Retinal pigment epithelial cell (primary cell): ENCODE results near the gene PRLHR.

Source experiments
- DNase-seq: peaks from one replicate; pipeline ENCODE4 v3.0.0-alpha.2; 2010; ENCODE audit warnings: low read depth
- H3K4me3 ChIP-seq: 2 replicates; pipeline ENCODE4 v1.5.1; 2011; ENCODE audit warnings: mild to moderate bottlenecking, low read length, control low read depth, moderate library complexity
- CTCF ChIP-seq: conservative IDR thresholded peaks from 2 replicates; pipeline ENCODE4 v1.5.1; 2011; ENCODE audit warnings: low read depth, low read length, control low read depth, inconsistent platforms

PRLHR gene

GRCh38 chr10:118565301-118566075 lies 30.0 kb downstream of the PRLHR start:
- no peak for DNase-seq
- no peak overlapping the region for H3K4me3 ChIP-seq
- no peak for TF ChIP-seq CTCF

DNA sequence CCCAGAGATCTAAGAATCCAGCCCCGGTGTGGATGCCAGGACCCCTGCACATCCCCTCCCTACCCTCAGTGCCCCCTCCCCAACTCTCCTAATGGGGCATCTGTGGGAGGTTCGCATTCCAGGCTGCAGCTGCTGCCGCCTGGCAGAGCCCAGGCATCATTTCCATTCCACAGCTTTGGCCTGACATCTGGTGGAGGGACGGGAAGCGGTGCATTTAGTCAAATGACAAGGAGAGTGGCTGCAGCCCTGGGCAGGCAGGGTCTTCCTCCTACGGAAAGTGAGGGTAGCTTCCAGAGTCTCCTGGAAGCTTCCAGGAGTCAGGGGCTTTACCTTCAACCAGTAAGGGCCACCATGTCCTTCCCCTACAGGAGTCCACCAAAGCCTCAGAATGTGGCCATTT lies 30.8 kb downstream of the PRLHR start:
- H3K4me3 ChIP-seq = no peak overlapping the region
- DNase-seq = no peak
- no peak for TF ChIP-seq CTCF

DNA sequence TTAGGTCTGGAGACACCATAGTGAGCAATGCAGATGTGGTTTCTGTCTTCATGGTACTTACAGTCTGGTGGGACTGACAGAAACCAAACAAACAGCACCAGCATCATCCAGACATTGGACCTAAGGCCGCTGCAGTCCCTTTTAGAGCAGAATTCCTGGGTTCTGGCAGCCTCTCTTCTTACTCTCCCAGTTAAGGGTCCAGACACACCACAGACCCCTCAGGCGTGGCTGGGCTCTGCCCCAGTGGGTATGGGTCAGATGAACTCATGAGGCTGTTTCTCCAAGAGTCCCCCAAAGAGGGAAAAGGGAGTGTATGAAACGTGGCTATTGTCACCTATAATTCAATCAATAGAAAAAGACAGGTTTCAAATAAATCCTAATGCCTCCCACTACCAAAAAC lies 31.3 kb downstream of the PRLHR start:
- DNase-seq = no peak
- no peak for TF ChIP-seq CTCF
- no peak overlapping the region for H3K4me3 ChIP-seq

DNA sequence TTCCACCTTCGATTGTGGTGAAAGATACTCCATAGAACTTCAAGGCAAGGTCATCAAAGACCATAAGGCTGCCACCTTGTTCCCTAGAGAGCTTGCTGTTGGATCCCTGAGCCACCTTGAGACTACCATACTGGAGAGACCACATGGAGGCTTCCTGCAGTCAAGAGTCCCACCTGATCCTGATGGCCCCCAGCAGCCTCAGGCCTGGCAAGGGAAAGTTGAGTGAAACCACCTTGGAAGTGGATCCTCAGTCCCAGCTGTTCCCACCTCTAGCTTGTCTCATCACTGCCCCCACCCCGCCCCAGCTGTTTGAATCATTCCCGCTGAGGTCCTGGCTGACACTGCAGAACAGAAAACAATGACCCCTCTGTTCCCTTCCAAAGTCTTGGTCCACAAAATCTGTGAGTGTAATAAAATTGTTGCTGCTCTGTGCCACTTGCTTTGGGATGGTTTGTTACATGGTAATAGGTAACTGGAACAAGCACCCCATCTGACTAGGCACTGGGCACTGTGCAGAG lies 32.0 kb downstream of the PRLHR start:
- DNase-seq = no peak
- no peak overlapping the region for H3K4me3 ChIP-seq
- TF ChIP-seq CTCF = no peak

DNA sequence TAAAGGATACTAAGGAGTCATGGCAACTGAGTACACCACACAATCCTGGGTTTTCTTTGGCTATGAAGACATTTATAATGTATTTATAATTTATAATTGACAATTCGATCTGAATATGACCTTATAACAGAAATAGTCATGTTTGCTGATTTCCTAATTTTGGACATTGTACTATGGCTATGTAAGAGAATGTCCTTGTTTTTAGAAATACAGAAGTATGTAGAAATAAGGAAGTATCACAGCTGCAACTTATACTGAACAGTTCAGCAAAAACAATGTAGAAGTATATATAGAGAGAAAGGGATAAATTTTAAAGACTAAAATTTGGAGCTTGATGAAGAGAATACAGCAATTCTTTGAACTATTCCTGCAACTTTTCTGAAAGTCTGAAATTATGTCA lies 32.6 kb downstream of the PRLHR start:
- no peak for DNase-seq
- no peak for TF ChIP-seq CTCF
- no peak overlapping the region for H3K4me3 ChIP-seq

- no peak for DNase-seq
- no peak overlapping the region for H3K4me3 ChIP-seq
- no peak for TF ChIP-seq CTCF
Observed at GRCh38 chr10:118557946-118558345, 37.5 kb downstream of the PRLHR start.

DNA sequence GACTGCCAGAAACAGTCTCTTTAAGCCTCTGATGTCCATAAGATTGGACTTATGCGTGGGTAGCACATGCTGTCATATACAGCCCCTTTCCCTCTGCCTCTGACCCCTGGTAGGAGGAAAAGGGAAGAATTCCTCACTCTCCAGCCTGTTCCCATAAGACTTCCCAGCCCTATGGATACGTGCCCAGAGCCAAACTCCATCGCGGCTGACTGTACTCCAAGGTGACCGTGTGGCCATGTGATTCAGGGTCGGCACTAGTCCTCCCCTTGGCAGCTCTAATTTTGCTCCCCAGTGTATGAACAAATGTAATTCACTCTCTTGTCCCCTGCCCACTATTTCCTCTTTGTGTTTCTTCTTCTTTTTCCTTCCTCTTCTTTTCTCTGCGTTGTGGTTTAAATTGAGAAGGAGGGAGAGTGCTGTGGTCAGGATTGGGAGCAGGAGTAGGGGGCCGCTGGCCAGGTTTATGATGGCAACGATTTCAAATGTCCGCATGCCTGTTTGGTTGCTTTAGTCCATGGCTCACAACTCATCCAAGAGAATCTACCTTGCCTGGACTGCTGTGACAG lies 43.8 kb downstream of the PRLHR start:
- TF ChIP-seq CTCF = no peak
- DNase-seq = no peak
- no peak overlapping the region for H3K4me3 ChIP-seq
